Fibroblast of skin of left biceps (primary cell): Measurements from ENCODE around the gene UBE2E1.
A peak's percentile ranks its signal among the peaks of the same experiment; 100 is the strongest.
"Not testable (repeated sequence)": the region's sequence is repeated elsewhere in the genome, so short reads cannot be mapped to it uniquely, and the experiment has no call there.

Experiments used
- DNase-seq, 2 experiments: peaks; one replicate each; pipeline ENCODE4 v3.0.0-alpha.2; 2013; ENCODE audit warnings: low read depth in 2 of 2

The UBE2E1 gene

GRCh38 chr3:23845326-23846216 lies 39.8 kb downstream of the UBE2E1 start:
- no peak for DNase-seq

- DNase-seq, result not testable (repeated sequence)
Measured at GRCh38 chr3:23849462-23849861, 43.7 kb downstream of the UBE2E1 start.

GRCh38 chr3:23856286-23856685 lies 50.5 kb downstream of the UBE2E1 start:
- DNase-seq, result no peak

- no peak for DNase-seq
Measured at GRCh38 chr3:23859012-23859743, 53.4 kb downstream of the UBE2E1 start.

GRCh38 chr3:23859839-23860382 lies 54.2 kb downstream of the UBE2E1 start:
- no peak for DNase-seq

GRCh38 chr3:23861689-23862088 lies 55.9 kb downstream of the UBE2E1 start:
- no peak for DNase-seq

GRCh38 chr3:23863060-23863459 lies 57.3 kb downstream of the UBE2E1 start:
- no peak for DNase-seq

GRCh38 chr3:23864931-23865330 lies 59.2 kb downstream of the UBE2E1 start:
- DNase-seq, result no peak

GRCh38 chr3:23865595-23866396 lies 60.0 kb downstream of the UBE2E1 start:
- DNase-seq, result no peak

GRCh38 chr3:23867400-23867799 lies 61.6 kb downstream of the UBE2E1 start:
- DNase-seq, result no peak

- no peak for DNase-seq
Measured at GRCh38 chr3:23867838-23868237, 62.1 kb downstream of the UBE2E1 start.

GRCh38 chr3:23869977-23870662 lies 64.4 kb downstream of the UBE2E1 start:
- no peak for DNase-seq

GRCh38 chr3:23870663-23871043 lies 64.9 kb downstream of the UBE2E1 start:
- not testable (repeated sequence) for DNase-seq

GRCh38 chr3:23871361-23871760 lies 65.6 kb downstream of the UBE2E1 start:
- DNase-seq, result not testable (repeated sequence)

- no peak for DNase-seq
Measured at GRCh38 chr3:23872330-23872729, 66.6 kb downstream of the UBE2E1 start.

GRCh38 chr3:23873941-23874340 lies 68.2 kb downstream of the UBE2E1 start:
- no peak for DNase-seq

GRCh38 chr3:23874359-23875112 lies 68.8 kb downstream of the UBE2E1 start:
- DNase-seq, result peak; percentile 64 to 69

- peak; percentile 53 to 59 for DNase-seq
Measured at GRCh38 chr3:23875113-23875725, 69.5 kb downstream of the UBE2E1 start.

- DNase-seq, result no peak
Measured at GRCh38 chr3:23876923-23877322, 71.2 kb downstream of the UBE2E1 start.
